ENCODE data around the gene KLHL41.

KLHL41 gene

DNA sequence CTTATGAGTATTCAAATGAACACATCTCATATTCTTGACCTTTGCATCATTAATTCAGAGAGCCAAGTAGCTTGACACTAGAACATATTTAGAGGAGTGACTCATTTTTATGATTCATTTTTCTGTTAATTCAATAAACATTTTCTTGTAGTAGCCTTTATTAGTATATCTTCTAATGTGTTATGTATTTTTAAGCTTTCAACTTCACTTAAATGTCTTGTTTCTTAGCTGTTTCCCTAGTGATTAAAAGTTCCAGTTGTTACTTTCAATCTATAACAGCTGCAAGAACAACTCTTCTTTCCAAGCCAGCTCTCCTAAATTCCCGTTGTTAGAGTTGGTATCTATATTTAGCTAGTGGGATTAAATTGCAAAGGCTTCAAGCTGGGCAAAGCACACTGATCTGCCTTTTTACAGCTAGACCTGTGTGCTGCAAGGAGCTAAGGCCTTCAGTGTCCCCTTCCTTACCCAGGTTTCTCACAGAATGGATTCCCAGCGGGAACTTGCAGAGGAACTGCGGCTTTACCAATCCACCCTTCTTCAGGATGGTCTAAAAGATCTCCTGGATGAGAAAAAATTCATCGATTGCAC is at the start of gene KLHL41:
Gene KLHL41, plus strand, starts transcription at position 405 of the 588 bp plus-strand sequence. Its CDS starts 77 bp downstream, at position 482.
- peak; percentile 67 for DNase-seq

DNA sequence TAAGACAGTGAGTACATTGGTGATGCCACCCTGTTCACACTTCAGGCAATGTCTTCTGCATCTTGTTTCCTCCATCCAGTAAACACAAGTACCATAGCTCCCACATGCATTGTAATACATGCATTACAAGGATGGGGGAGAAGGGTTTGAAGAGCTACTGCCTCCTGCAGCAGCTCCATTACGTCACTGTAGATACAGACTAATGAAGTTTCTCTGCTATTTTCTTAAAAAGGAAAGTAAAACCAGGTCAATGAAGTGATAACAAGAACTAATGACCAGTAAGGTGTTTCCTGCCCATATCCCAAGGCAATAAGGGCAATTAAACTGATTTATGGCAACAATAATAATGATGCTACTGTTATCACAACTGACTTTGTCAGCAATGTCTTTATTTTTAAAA is 48.4 kb upstream of the KLHL41 start:
- no peak for DNase-seq

DNA sequence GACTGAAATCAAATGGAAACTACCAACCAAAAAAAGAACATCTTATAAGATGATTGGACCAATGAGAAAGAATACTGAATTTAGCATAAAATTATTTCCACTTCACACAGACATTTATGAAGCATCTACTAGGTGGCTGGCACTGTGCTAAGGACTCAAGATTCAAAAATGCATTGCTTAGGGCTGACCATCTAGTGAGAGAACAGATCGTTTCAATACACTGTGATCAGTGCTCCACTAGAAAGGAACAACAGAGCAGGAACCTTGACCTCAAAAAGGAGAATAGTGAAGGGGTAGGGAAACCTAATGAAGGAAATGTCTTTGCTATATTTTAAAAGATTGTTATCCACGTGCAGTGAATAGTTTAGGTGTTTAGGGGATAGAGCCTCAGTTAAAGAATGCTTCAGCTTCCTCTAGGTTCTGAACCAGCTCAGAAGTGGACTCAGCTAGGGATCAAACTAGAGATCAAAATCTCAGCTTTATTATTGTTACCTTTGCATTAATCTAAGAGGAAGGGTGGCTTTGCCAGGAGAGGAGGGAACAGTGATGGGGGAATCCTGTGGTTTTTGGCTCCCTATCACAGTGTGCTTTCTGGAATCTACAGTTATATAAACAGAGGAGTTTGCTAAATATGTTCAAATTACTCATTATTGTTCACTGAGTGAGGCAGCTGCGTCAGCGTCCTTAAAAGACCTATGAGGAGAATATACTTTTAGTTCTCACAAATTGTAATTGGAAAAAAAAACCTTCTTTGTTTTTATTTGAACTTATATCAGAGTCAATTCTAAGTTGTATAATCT is 46.4 kb upstream of the KLHL41 start:
- DNase-seq = no peak

GRCh38 chr2:169464466-169464865 is 45.0 kb upstream of the KLHL41 start:
- DNase-seq = no peak

GRCh38 chr2:169464882-169465281 is 44.6 kb upstream of the KLHL41 start:
- DNase-seq = peak; percentile 36

- no peak for DNase-seq
These were observed 40.7 kb upstream of the KLHL41 start for GRCh38 chr2:169468841-169469240.

GRCh38 chr2:169469952-169470572 is 39.4 kb upstream of the KLHL41 start:
- DNase-seq = no peak

GRCh38 chr2:169472249-169472648 is 37.3 kb upstream of the KLHL41 start:
- no peak for DNase-seq

- no peak for DNase-seq
These were observed 33.0 kb upstream of the KLHL41 start for GRCh38 chr2:169476459-169476858.

- DNase-seq = no peak
These were observed 31.2 kb upstream of the KLHL41 start for GRCh38 chr2:169478339-169478738.

GRCh38 chr2:169478745-169479256 is 30.7 kb upstream of the KLHL41 start:
- DNase-seq = no peak

GRCh38 chr2:169479257-169480078 is 30.0 kb upstream of the KLHL41 start, which contains the start of gene BBS5:
BBS5 (plus strand) TSS chr2:169479494; CDS start chr2:169479554, 60 bp downstream.
- peak; percentile 81 for DNase-seq

- DNase-seq = no peak
These were observed 29.4 kb upstream of the KLHL41 start for GRCh38 chr2:169480079-169480465.

DNA sequence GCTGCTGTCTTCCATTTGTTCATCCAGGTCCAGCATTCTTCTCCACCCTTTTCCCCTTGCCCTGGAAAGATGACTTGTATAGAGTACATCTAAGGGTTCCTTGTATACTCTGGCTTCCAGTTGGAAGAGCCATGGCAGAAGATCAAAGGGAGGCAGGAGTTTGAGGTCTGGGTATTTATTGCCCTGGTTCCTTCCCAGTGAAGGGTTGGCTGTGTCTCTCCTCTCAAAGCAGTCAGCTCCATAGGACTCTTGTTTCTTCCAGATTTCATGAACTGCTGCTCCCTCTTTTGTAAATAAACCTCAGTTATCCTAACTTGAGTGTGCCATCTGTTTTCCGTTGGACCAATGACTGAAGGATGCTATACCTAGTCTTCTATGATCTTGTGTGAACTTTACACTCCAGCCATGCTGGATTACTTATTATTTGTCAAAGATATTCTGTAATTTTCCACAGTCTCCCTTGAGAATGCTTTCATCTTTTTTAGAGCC is 23.8 kb upstream of the KLHL41 start:
- DNase-seq = no peak

GRCh38 chr2:169486487-169486886 is 23.0 kb upstream of the KLHL41 start:
- no peak for DNase-seq

DNA sequence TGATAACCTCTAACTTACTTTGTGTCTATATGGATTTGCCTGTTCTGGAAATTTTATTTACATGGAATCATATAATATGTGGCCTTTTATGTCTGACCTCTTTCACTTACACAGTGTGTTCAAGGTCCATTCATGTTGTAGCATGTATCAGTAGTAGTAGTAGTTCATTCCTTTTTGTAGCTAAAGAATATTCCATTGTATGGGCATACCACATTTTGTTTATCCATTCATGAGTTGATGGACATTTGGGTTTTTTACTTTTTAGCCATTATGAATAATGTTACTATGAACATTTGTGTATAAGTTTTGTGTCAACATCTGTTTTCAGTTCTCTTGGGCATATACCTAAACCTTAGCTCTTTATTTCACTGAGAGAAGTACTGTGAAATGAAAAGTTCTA is 18.7 kb upstream of the KLHL41 start:
- no peak for DNase-seq

GRCh38 chr2:169491378-169491777 is 18.1 kb upstream of the KLHL41 start:
- DNase-seq = no peak

DNA sequence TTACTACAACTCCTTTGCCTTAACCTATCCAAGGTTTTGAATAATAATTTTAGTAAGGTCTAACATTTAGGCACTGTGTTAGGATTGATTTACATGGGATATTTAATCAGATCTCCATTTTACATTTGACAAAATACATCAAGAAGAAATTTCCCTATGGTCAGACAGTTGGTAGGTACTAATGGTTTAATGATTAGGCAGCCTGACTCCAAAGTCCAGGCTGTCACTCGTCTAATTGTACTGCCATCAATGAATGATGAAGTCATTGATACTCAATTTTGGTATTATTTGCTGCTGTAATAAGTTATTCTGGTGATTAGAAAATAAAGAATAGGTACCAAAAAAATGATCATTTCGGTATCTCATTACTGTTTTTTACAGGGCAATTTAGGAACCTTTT is 16.1 kb upstream of the KLHL41 start:
- no peak for DNase-seq

DNA sequence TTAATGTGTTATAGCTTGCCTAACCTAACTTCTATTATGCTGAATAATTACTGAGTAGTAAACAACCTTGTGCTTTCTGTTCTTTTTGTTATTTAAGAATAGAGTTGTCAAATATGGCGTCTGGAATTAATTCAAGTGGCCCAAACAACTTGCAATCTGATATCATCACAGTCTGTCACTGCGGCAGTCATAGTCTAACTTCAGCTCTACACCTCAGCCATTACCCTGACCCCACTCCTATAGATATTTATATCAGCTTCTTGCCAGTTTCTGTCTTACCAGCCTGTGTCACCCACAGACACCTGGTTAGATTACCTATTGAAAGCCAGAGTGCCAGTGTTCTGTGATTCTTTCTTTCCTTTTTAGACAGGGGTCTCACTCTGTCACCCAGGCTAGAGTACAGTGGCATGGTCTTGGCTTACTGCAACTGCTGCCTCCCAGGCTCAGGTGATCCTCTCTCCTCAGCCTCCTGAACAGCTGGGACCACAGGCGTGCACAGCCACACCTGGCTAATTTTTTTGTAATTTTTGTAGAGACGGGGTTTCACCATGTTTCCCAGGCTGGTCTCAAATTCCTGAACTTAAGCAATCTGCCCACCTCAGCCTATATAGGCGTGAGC is 14.1 kb upstream of the KLHL41 start:
- DNase-seq = no peak

DNA sequence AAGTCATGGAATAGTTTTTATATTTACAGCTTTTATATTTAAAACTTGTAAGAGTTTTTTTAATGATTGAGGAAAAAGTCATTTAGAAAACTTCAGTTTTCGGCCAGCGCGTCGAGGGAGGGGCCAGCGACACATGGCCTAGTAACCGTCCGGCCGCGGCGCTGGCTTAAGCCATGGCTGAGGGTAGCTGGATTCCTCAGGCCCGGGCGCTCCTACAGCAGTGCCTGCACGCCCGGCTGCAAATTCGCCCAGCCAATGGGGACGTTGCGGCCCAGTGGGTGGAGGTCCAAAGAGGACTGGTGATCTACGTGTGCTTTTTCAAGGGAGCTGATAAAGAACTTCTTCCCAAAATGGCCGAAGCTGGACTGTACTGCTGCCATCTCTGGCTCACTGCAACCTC is 4.9 kb upstream of the KLHL41 start:
- DNase-seq = no peak

DNA sequence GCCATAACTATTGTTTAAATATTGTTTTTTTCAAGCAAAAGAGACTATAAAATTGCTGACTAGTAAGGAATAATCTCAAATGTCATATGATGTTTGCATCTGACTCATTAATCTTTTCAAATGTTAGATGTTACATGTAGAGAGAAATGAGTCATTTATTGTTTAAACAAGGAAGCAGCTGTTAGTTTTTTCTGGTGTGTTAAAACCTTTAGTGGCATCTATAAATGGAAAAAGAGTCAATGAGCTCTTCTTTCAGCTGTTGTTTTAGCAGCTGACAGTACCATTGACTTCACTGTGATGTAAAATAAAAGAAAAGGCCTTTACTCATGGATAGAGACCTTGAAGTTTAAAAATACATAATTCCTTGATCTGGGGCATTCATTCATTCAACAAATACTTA is 1.8 kb upstream of the KLHL41 start:
- peak; percentile 79 for DNase-seq

DNA sequence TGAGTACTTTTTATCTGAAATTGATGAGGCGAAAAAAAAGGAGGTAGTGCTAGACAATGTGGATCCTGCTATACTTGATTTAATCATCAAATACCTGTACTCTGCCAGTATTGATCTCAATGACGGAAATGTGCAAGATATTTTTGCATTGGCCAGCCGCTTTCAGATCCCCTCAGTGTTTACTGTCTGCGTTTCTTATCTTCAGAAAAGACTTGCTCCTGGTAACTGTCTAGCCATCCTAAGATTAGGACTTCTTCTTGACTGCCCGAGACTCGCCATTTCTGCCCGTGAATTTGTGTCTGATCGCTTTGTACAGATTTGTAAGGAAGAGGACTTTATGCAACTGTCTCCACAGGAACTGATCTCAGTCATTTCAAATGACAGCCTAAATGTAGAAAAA is 453 bp downstream of the KLHL41 start:
- no peak for DNase-seq

Data from NCI-H345 (cell line).